Measurements from ENCODE around the gene FSTL4.

DNA sequence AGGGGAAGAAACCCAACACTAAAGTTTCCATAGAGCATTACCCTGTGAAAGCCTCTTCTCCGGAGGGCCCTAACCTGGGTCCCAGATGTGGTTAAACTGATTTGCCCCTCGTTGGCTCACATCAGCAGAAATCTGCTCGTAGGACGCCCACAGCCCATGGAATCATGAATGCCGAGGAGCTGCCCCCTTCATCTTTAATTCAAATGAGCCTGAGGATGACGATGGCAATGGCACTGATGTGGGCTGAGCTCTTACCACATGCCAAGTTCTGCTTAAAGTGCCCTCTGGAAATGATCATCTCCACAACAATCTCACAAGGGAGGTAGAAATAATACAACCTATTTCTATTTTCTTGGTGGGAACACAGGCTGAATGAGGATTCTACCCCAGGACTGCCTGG is 183.3 kb downstream of the FSTL4 start:
- TF ChIP-seq, protein P1, sequence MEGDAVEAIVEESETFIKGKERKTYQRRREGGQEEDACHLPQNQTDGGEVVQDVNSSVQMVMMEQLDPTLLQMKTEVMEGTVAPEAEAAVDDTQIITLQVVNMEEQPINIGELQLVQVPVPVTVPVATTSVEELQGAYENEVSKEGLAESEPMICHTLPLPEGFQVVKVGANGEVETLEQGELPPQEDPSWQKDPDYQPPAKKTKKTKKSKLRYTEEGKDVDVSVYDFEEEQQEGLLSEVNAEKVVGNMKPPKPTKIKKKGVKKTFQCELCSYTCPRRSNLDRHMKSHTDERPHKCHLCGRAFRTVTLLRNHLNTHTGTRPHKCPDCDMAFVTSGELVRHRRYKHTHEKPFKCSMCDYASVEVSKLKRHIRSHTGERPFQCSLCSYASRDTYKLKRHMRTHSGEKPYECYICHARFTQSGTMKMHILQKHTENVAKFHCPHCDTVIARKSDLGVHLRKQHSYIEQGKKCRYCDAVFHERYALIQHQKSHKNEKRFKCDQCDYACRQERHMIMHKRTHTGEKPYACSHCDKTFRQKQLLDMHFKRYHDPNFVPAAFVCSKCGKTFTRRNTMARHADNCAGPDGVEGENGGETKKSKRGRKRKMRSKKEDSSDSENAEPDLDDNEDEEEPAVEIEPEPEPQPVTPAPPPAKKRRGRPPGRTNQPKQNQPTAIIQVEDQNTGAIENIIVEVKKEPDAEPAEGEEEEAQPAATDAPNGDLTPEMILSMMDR (IDR thresholded peaks at IDR 0.05), result no peak
- TF ChIP-seq POLR2A (IDR thresholded peaks at IDR 0.05) (no peak), POLR2AphosphoS5 (IDR thresholded peaks at IDR 0.05) (no peak), EP300 (IDR thresholded peaks at IDR 0.05) (no peak)
